LNCaP clone FGC (cell line): Measurements from ENCODE around the gene SPTLC2.

Experiments used
- DNase-seq: peaks from one replicate; pipeline ENCODE4 v3.0.0-alpha.2; 2011; ENCODE audit warnings: low read depth
- H3K4me3 ChIP-seq: 2 replicates; pipeline ENCODE4 v1.5.1; 2011; ENCODE audit warnings: mild to moderate bottlenecking, low read depth, low read length, control low read depth
- TF ChIP-seq, protein P1 (sequence below): IDR thresholded peaks from 2 replicates; pipeline ENCODE4 v1.5.1; 2012; ENCODE audit warnings: mild to moderate bottlenecking; ENCODE audit not compliant: control insufficient read depth, insufficient read depth; ENCODE audit errors: extremely low read depth

Gene SPTLC2

DNA sequence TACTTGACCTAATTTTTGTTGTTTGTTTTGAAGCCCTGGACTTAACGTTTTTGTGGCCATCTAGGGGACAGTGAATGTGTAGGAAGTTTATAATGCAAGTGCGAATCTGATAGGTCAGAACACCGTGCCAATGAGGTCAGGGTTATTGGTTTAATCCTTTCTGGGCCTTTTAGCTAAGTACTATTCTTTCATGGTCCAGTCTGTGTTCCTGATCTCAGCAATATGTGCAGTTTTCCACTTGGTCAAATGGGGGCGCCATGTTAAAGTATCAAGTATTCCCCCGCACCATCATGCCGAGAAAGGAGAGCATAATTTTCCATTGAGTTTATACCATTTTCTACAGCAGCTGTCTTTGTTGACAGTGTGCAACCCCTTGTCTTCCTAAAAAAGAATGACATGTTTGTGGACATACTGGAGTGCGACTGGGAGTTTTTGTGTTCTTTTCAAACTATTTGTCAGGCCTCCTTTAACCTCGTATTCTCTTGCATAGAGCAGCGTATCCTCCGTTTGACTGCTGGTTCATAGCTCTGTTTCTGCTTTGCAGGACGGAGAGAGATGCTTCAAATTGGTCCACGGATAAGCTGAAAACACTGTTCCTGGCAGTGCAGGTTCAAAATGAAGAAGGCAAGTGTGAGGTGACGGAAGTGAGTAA is 157.2 kb downstream of the SPTLC2 start:
- TF ChIP-seq, protein P1, sequence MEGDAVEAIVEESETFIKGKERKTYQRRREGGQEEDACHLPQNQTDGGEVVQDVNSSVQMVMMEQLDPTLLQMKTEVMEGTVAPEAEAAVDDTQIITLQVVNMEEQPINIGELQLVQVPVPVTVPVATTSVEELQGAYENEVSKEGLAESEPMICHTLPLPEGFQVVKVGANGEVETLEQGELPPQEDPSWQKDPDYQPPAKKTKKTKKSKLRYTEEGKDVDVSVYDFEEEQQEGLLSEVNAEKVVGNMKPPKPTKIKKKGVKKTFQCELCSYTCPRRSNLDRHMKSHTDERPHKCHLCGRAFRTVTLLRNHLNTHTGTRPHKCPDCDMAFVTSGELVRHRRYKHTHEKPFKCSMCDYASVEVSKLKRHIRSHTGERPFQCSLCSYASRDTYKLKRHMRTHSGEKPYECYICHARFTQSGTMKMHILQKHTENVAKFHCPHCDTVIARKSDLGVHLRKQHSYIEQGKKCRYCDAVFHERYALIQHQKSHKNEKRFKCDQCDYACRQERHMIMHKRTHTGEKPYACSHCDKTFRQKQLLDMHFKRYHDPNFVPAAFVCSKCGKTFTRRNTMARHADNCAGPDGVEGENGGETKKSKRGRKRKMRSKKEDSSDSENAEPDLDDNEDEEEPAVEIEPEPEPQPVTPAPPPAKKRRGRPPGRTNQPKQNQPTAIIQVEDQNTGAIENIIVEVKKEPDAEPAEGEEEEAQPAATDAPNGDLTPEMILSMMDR = peak; percentile 75
- peak overlapping the region; percentile 98 for H3K4me3 ChIP-seq
- DNase-seq = peak; percentile 60

DNA sequence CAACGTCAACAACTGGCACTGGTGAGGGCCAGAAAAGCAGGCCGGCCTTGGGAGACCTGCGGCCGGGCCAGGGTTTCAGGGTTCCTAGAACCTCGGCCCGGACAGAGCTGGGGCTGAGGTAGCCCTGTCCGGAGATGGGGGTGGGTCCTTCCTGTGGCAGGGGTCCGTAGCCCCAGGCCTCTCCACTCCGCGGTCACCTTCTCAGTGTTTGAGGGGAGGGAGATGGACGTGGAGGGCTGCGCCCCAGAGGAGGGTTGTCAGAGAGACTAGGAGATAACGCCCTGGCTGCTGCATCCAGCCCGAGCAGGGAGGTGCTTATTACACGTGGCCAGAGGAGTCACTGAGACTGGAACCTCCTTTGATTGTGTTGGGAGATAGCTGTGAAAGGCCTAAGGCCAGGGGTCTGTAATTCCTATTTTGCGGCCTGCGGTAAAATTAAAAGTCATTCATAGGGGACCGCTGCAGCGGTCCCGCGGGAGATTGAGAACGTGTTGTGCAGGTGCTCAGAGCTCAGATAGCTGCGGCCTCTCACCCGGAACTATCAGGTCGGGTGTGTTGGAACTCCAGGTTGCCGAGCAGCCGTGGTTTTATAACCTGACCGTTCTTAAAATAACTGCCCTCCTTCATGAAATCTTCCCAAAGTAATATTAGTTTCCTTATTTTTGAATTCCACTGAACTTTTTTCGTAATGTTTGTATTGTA is 158.0 kb downstream of the SPTLC2 start:
- H3K4me3 ChIP-seq = peak overlapping the region; percentile 98
- DNase-seq = no peak
- TF ChIP-seq, protein P1 = no peak

DNA sequence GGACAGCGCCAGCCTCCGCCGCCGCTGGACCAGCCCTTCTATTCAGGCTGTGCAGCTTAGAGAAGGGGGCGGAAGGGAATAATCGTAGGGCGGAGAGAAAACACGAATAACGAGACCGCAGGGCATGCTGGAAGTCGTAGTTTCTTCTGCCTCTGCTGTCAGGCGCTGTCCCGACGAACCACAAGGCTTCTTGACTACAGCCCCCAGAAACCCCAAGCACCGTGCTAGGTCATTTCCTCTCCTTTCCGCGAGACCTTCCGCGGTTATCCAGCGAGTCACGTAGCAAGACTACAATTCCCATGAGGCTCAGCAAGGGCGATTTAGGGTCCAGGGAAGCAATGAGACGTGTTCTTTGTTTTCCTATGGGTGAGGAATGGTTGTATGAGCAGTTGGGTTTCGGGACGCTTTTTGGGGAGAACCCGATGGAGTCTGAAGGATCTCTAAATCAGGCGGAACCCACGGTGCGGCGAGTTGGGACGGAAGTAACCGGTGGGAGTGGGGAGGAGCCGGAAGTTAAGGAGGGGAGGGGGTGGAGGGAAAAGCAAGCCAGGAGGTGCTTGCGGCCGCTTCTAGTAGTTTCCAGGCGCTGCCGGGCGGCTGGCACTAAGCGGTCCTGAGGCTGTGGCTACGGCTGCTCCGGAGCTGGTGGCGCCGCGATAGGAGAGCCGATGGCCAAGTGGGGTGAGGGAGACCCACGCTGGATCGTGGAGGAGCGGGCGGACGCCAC is 158.8 kb downstream of the SPTLC2 start, which contains the start of the genes AHSA1 and VIPAS39:
Gene AHSA1, plus strand, starts transcription at position 572 of the 727 bp plus-strand sequence. Its CDS starts 97 bp downstream, at position 669.
Gene VIPAS39, minus strand, starts transcription at position 80 of the 727 bp plus-strand sequence. CDS start 3,499 bp downstream, outside the sequence.
- TF ChIP-seq, protein P1 = no peak
- peak; percentile 99 for DNase-seq
- peak within 1 kb of the TSS; percentile 98 for H3K4me3 ChIP-seq

DNA sequence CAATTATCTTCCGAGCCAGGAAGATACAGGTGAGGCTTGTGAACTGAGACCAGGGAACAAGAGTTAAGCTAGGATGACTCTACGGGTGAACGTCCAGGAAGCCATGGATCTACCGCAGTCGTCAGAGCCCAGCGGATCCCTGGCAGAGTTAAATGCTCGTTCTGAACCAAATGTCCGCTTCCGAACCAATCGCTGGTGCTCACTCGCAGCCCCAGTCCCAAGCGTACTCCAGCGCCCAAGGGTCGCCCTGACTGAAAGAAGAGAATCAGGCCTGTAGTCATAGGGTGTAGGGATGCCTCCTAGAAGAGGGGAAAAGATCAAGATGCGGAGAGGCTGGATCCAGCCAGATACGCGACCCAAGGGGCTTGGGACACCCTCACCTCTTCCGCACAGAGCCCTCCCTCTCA is 159.3 kb downstream of the SPTLC2 start:
- no peak for DNase-seq
- TF ChIP-seq, protein P1 = no peak

More for the DNA sequence above, 159.3 kb downstream of the SPTLC2 start:
- H3K4me3 ChIP-seq = peak overlapping the region; percentile 98
